B cell (primary cell): ENCODE measurements around the gene SMARCC2. TPM values are rescaled to one million over a fixed set of nuclear protein-coding genes. Genes with fewer than 3 reads are reported as not detected.

Experiments
- ATAC-seq: fragments of 200-7000 bp; cut with Tn5 transposase; one replicate; pipeline ENCODE4 v1.10.0; 2021; ENCODE audit warnings: low read depth, mild to moderate bottlenecking, moderate number of reproducible peaks, moderate library complexity
- CTCF ChIA-PET: fragments of 350-600 bp; sonication (Branson Sonifier 250); formaldehyde crosslinking; loops from one replicate; lab custom pipeline; 2021; ENCODE audit warnings: antibody characterized with exemption, inconsistent platforms; lab: Charles Lee
- POLR2A ChIA-PET: fragments of 350-600 bp; sonication (Branson Sonifier 250); formaldehyde crosslinking; loops from one replicate; lab custom pipeline; 2021; ENCODE audit warnings: antibody characterized with exemption; lab: Charles Lee
- DNase-seq: peaks from one replicate; pipeline ENCODE4 v3.0.0; 2013
- H2AFZ ChIP-seq: 2 replicates; pipeline ENCODE4 v1.6.1; 2012; ENCODE audit warnings: mild to moderate bottlenecking, low read depth, low read length; ENCODE audit not compliant: insufficient read depth, poor library complexity, severe bottlenecking
- H3K27ac ChIP-seq, 2 donors: 1 replicate in 1 of 2; 2 replicates in 1 of 2; pipeline ENCODE4 v1.5.1; 2012 to 2013; ENCODE audit warnings: low read length in 2 of 2, mild to moderate bottlenecking in 2 of 2, moderate library complexity in 1 of 2
- H3K27me3 ChIP-seq, 4 experiments: fragments of 200-600 bp in 1 of 4; sonication (generic) in 1 of 4; replicated peaks in 1 of 4; 1 replicate in 2 of 4; 2 replicates in 2 of 4; pipeline versions ENCODE4 v1.6.1 to v1.7.0; 2013 to 2016; ENCODE audit warnings: low read length in 3 of 4, mild to moderate bottlenecking in 2 of 4, mixed read lengths in 1 of 4, moderate library complexity in 1 of 4; ENCODE audit not compliant: insufficient read depth in 4 of 4, control insufficient read depth in 3 of 4; ENCODE audit errors: control extremely low read depth in 1 of 4
- H3K36me3 ChIP-seq, 2 experiments: replicated peaks in 1 of 2; 1 replicate in 1 of 2; 2 replicates in 1 of 2; pipeline versions ENCODE4 v1.6.1 to v1.7.1; 2013; ENCODE audit warnings: low read length in 1 of 2; ENCODE audit not compliant: insufficient read depth in 2 of 2, control insufficient read depth in 1 of 2; ENCODE audit errors: control extremely low read depth in 1 of 2, extremely low read depth in 1 of 2
- H3K4me1 ChIP-seq, 2 donors: fragments of 200-600 bp in 1 of 2; sonication (generic) in 1 of 2; 1 replicate in 1 of 2; 2 replicates in 1 of 2; pipeline versions ENCODE4 v1.5.1 to v1.6.1; 2013 to 2017; ENCODE audit warnings: low read length in 2 of 2; ENCODE audit not compliant: control insufficient read depth in 2 of 2, insufficient read depth in 2 of 2
- H3K4me2 ChIP-seq: replicated peaks from 2 replicates; pipeline ENCODE3; 2012; ENCODE audit warnings: mild to moderate bottlenecking, low read depth, low read length; ENCODE audit not compliant: poor library complexity, severe bottlenecking
- H3K4me3 ChIP-seq, 5 experiments: fragments of 200-600 bp in 1 of 5; sonication (generic) in 1 of 5; 1 replicate in 3 of 5; 2 replicates in 2 of 5; pipeline versions ENCODE4 v1.5.1 to v1.7.0; 2011 to 2016; ENCODE audit warnings: low read length in 4 of 5, mild to moderate bottlenecking in 4 of 5, low read depth in 2 of 5, control low read depth in 1 of 5, moderate library complexity in 1 of 5; ENCODE audit not compliant: insufficient read depth in 1 of 5; ENCODE audit errors: control extremely low read depth in 1 of 5, extremely low read depth in 1 of 5
- H3K79me2 ChIP-seq: fragments of 200-600 bp; sonication (generic); one replicate; pipeline ENCODE4 v1.6.0; 2016; ENCODE audit warnings: low read length; ENCODE audit not compliant: control insufficient read depth, insufficient read depth
- H3K9ac ChIP-seq: fragments of 200-600 bp; sonication (generic); 2 replicates; pipeline ENCODE4 v1.6.1; 2017; ENCODE audit warnings: mild to moderate bottlenecking, low read length, moderate library complexity
- H3K9me3 ChIP-seq, 3 donors: one replicate each; pipeline versions ENCODE4 v1.6.1 to v1.7.1; 2013; ENCODE audit warnings: low read length in 2 of 3; ENCODE audit not compliant: control insufficient read depth in 2 of 3, insufficient read depth in 1 of 3; ENCODE audit errors: control extremely low read depth in 1 of 3
- H4K20me1 ChIP-seq: 2 replicates; pipeline ENCODE4 v1.6.0; 2012; ENCODE audit warnings: mild to moderate bottlenecking, low read length; ENCODE audit not compliant: insufficient read depth, control insufficient read depth, poor library complexity, severe bottlenecking
- H3K27ac Mint-ChIP-seq: one replicate; pipeline ENCODE4 v1.8.0; 2021; ENCODE audit warnings: mixed read lengths
- H3K27me3 Mint-ChIP-seq: one replicate; pipeline ENCODE4 v1.8.0; 2021; ENCODE audit warnings: mixed read lengths
- H3K4me1 Mint-ChIP-seq: one replicate; pipeline ENCODE4 v1.8.0; 2021; ENCODE audit warnings: mixed read lengths
- H3K4me3 Mint-ChIP-seq: one replicate; pipeline ENCODE4 v1.8.0; 2021; ENCODE audit warnings: mixed read lengths
- H3K9me3 Mint-ChIP-seq: one replicate; pipeline ENCODE4 v1.8.0; 2022; ENCODE audit warnings: mixed read lengths; ENCODE audit not compliant: insufficient read depth
- CTCF ChIP-seq: fragments of 200-600 bp; IDR thresholded peaks from one replicate; pipeline ENCODE4 v1.8.0; 2022; ENCODE audit warnings: antibody characterized with exemption, mild to moderate bottlenecking
- EZH2 ChIP-seq: IDR thresholded peaks from 2 replicates; pipeline ENCODE4 v1.6.1; 2012; ENCODE audit warnings: borderline replicate concordance, low read depth, mild to moderate bottlenecking, moderate library complexity, low read length; ENCODE audit not compliant: insufficient read depth, poor library complexity, severe bottlenecking
- WGBS: methylation state at CpG from one replicate; pipeline ENCODE4 v1.1.5; 2013; ENCODE audit warnings: missing lambda C conversion rate; ENCODE audit not compliant: insufficient coverage; 5-methylcytosine and 5-hydroxymethylcytosine counted together
- intact Hi-C: fragments of 100-400 bp; cut with micrococcal nuclease; formaldehyde crosslinking; loops from one replicate; pipeline ENCODE4 v1.10.0; 2022
- polyA plus RNA-seq: library from polyadenylated mRNA; depleted of rRNA; stranded (reverse); fragments of >200 nt; gene quantifications from 2 replicates; pipeline ENCODE4 v1.2.3, GENCODE V29; 2012
- total RNA-seq, 2 donors: library from RNA; stranded (reverse); fragments of 120-200 nt in 1 of 2; gene quantifications; 1 replicate in 1 of 2; 2 replicates in 1 of 2; pipeline versions ENCODE4 v1.2.3 to v1.2.4, GENCODE V29; 2013 to 2022

SMARCC2 gene
- total and polyA plus RNA-seq, 2 donors (not counting 1 experiment from before 2014, with no cell fraction given) = 70.4 to 198 TPM

- 66% methylated on average over 5 of the region's 8 CpGs for WGBS
- Histone ChIP-seq H3K9ac (peak overlapping the region; percentile 89), H2AFZ (no peak overlapping the region), H3K79me2 (peaks cover 57% of the 10 kb centered on the region), H3K36me3 (peaks cover 2 to 52% of the 10 kb centered on the region in 2 experiments), H3K4me1 (peaks cover 20 to 38% of the 10 kb centered on the region in 2 donors), H3K4me2 (peak overlapping the region; percentile 83), H3K4me3 (peak overlapping the region; percentile 80 to 97 (median 94)), H3K9me3 (no peaks in the 10 kb centered on the region), H4K20me1 (peaks cover 14% of the 10 kb centered on the region), H3K27ac (peak overlapping the region; percentile 88 to 97), H3K27me3 (no peaks in the 10 kb centered on the region)
- CTCF ChIA-PET = interaction anchor here (0.5 to 3.4 kb wide), 9 partner anchors 29 to 1544 kb away, joined by 3 to 17 read pairs (median 5); partner anchors contain the start of genes ANKRD52, ESYT1 and RNF41
- peak overlapping the region; percentile 96 for H3K4me3 Mint-ChIP-seq
- peaks cover 42% of the 10 kb centered on the region for H3K4me1 Mint-ChIP-seq
- H3K27ac Mint-ChIP-seq = peak overlapping the region; percentile 97
- DNase-seq (no peak), ATAC-seq (no peak)
- H3K27me3 Mint-ChIP-seq = no peaks in the 10 kb centered on the region
- H3K9me3 Mint-ChIP-seq = no peaks in the 10 kb centered on the region
- no peak for TF ChIP-seq CTCF
- TF ChIP-seq EZH2 = no peak
- POLR2A ChIA-PET = interaction anchor here (0.6 to 4.1 kb wide), 4 partner anchors 30 to 62 kb away, joined by 3 to 44 read pairs (median 4); partner anchors contain the start of genes ESYT1, RNF41 and SMARCC2
- intact Hi-C loops = loop anchor here (2.0 to 10.0 kb wide), 3 partner anchors 42 to 915 kb away; partner anchors contain the start of genes NEMP1, RNF41, RPL41 and ZC3H10
Measured at GRCh38 chr12:56159482-56160192, 29.6 kb downstream of the SMARCC2 start.
